ENCODE results near the gene DCAF6.
"Not testable (repeated sequence)": the region's sequence is repeated elsewhere in the genome, so short reads cannot be mapped to it uniquely, and the experiment has no call there.

Gene DCAF6

GRCh38 chr1:168019407-168019806, 82.9 kb downstream of the DCAF6 start:
- in situ Hi-C loops (cut with HindIII; ENCODE audit: low pct_unique_long_range_greater_than_20kb, low sequenced_read_pairs), result no loop called here
- TF ChIP-seq JUND (IDR thresholded peaks at IDR 0.05; ENCODE audit: low read depth), result no peak
- DNase-seq (ENCODE audit: low read depth in 1 of 2, low spot score in 1 of 2), result no peak

GRCh38 chr1:168031198-168031597, 94.7 kb downstream of the DCAF6 start:
- in situ Hi-C loops (cut with HindIII; ENCODE audit: low pct_unique_long_range_greater_than_20kb, low sequenced_read_pairs), result no loop called here
- no peak for TF ChIP-seq JUND (IDR thresholded peaks at IDR 0.05; ENCODE audit: low read depth)
- no peak for DNase-seq (ENCODE audit: low read depth in 1 of 2, low spot score in 1 of 2)

- in situ Hi-C loops (cut with HindIII; ENCODE audit: low pct_unique_long_range_greater_than_20kb, low sequenced_read_pairs), result no loop called here
- no peak for TF ChIP-seq JUND (IDR thresholded peaks at IDR 0.05; ENCODE audit: low read depth)
- DNase-seq (ENCODE audit: low read depth in 1 of 2, low spot score in 1 of 2), result no peak
Observed at GRCh38 chr1:168031627-168032026, 95.1 kb downstream of the DCAF6 start.

GRCh38 chr1:168032029-168032428, 95.5 kb downstream of the DCAF6 start:
- in situ Hi-C loops (cut with HindIII; ENCODE audit: low pct_unique_long_range_greater_than_20kb, low sequenced_read_pairs), result no loop called here
- no peak for DNase-seq (ENCODE audit: low read depth in 1 of 2, low spot score in 1 of 2)
- no peak for TF ChIP-seq JUND (IDR thresholded peaks at IDR 0.05; ENCODE audit: low read depth)

GRCh38 chr1:168035345-168035744, 98.9 kb downstream of the DCAF6 start:
- peak in 1 of 2 experiments; percentile 16 for DNase-seq (ENCODE audit: low read depth in 1 of 2, low spot score in 1 of 2)
- TF ChIP-seq JUND (IDR thresholded peaks at IDR 0.05; ENCODE audit: low read depth), result no peak
- in situ Hi-C loops (cut with HindIII; ENCODE audit: low pct_unique_long_range_greater_than_20kb, low sequenced_read_pairs), result no loop called here

GRCh38 chr1:168042362-168042761, 105.9 kb downstream of the DCAF6 start:
- no peak for TF ChIP-seq JUND (IDR thresholded peaks at IDR 0.05; ENCODE audit: low read depth)
- in situ Hi-C loops (cut with HindIII; ENCODE audit: low pct_unique_long_range_greater_than_20kb, low sequenced_read_pairs), result no loop called here
- no peak for DNase-seq (ENCODE audit: low read depth in 1 of 2, low spot score in 1 of 2)

- in situ Hi-C loops (cut with HindIII; ENCODE audit: low pct_unique_long_range_greater_than_20kb, low sequenced_read_pairs), result no loop called here
- DNase-seq (ENCODE audit: low read depth in 1 of 2, low spot score in 1 of 2), result no peak
- TF ChIP-seq JUND (IDR thresholded peaks at IDR 0.05; ENCODE audit: low read depth), result no peak
Observed at GRCh38 chr1:168045311-168045710, 108.8 kb downstream of the DCAF6 start.

- no peak for TF ChIP-seq JUND (IDR thresholded peaks at IDR 0.05; ENCODE audit: low read depth)
Observed at GRCh38 chr1:168050307-168050706, 113.8 kb downstream of the DCAF6 start.

GRCh38 chr1:168050880-168051279, 114.4 kb downstream of the DCAF6 start:
- TF ChIP-seq JUND (IDR thresholded peaks at IDR 0.05; ENCODE audit: low read depth), result no peak
- in situ Hi-C loops (cut with HindIII; ENCODE audit: low pct_unique_long_range_greater_than_20kb, low sequenced_read_pairs), result no loop called here
- no peak for DNase-seq (ENCODE audit: low read depth in 1 of 2, low spot score in 1 of 2)

More at GRCh38 chr1:168050307-168050706, 113.8 kb downstream of the DCAF6 start:
- DNase-seq (ENCODE audit: low read depth in 1 of 2, low spot score in 1 of 2), result no peak
- in situ Hi-C loops (cut with HindIII; ENCODE audit: low pct_unique_long_range_greater_than_20kb, low sequenced_read_pairs), result no loop called here

GRCh38 chr1:168053681-168054080, 117.2 kb downstream of the DCAF6 start:
- DNase-seq (ENCODE audit: low read depth in 1 of 2, low spot score in 1 of 2), result no peak

GRCh38 chr1:168054117-168054516, 117.6 kb downstream of the DCAF6 start:
- in situ Hi-C loops (cut with HindIII; ENCODE audit: low pct_unique_long_range_greater_than_20kb, low sequenced_read_pairs), result no loop called here
- TF ChIP-seq JUND (IDR thresholded peaks at IDR 0.05; ENCODE audit: low read depth), result no peak
- DNase-seq (ENCODE audit: low read depth in 1 of 2, low spot score in 1 of 2), result no peak

More at GRCh38 chr1:168053681-168054080, 117.2 kb downstream of the DCAF6 start:
- no peak for TF ChIP-seq JUND (IDR thresholded peaks at IDR 0.05; ENCODE audit: low read depth)
- in situ Hi-C loops (cut with HindIII; ENCODE audit: low pct_unique_long_range_greater_than_20kb, low sequenced_read_pairs), result no loop called here

- DNase-seq (ENCODE audit: low read depth in 1 of 2, low spot score in 1 of 2); in situ Hi-C loops (cut with HindIII; ENCODE audit: low pct_unique_long_range_greater_than_20kb, low sequenced_read_pairs): not testable (repeated sequence)
Observed at GRCh38 chr1:168056152-168056551, 119.7 kb downstream of the DCAF6 start.

GRCh38 chr1:168057355-168057754, 120.9 kb downstream of the DCAF6 start:
- no peak for TF ChIP-seq JUND (IDR thresholded peaks at IDR 0.05; ENCODE audit: low read depth)
- in situ Hi-C loops (cut with HindIII; ENCODE audit: low pct_unique_long_range_greater_than_20kb, low sequenced_read_pairs), result no loop called here
- no peak for DNase-seq (ENCODE audit: low read depth in 1 of 2, low spot score in 1 of 2)

- no peak for DNase-seq (ENCODE audit: low read depth in 1 of 2, low spot score in 1 of 2)
- in situ Hi-C loops (cut with HindIII; ENCODE audit: low pct_unique_long_range_greater_than_20kb, low sequenced_read_pairs), result no loop called here
- no peak for TF ChIP-seq JUND (IDR thresholded peaks at IDR 0.05; ENCODE audit: low read depth)
Observed at GRCh38 chr1:168057921-168058320, 121.4 kb downstream of the DCAF6 start.

Data from T47D (cell line).